ENCODE data around the gene SLC25A23.
"Not testable (repeated sequence)": the region's sequence is repeated elsewhere in the genome, so short reads cannot be mapped to it uniquely, and the experiment has no call there.

GRCh38 chr19:6508028-6508771 lies 48.6 kb upstream of the SLC25A23 start:
- TF ChIP-seq, protein P1, sequence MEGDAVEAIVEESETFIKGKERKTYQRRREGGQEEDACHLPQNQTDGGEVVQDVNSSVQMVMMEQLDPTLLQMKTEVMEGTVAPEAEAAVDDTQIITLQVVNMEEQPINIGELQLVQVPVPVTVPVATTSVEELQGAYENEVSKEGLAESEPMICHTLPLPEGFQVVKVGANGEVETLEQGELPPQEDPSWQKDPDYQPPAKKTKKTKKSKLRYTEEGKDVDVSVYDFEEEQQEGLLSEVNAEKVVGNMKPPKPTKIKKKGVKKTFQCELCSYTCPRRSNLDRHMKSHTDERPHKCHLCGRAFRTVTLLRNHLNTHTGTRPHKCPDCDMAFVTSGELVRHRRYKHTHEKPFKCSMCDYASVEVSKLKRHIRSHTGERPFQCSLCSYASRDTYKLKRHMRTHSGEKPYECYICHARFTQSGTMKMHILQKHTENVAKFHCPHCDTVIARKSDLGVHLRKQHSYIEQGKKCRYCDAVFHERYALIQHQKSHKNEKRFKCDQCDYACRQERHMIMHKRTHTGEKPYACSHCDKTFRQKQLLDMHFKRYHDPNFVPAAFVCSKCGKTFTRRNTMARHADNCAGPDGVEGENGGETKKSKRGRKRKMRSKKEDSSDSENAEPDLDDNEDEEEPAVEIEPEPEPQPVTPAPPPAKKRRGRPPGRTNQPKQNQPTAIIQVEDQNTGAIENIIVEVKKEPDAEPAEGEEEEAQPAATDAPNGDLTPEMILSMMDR (IDR thresholded peaks at IDR 0.05; ENCODE audit: borderline replicate concordance, extremely low read depth, low read length, poor library complexity, severe bottlenecking): not testable (repeated sequence)
- not testable (repeated sequence) for TF ChIP-seq EZH2 (IDR thresholded peaks at IDR 0.05; ENCODE audit: borderline replicate concordance, low read depth, low read length, severe bottlenecking)
